SK-N-MC (cell line): ENCODE measurements around the gene NOSTRIN.

Source experiments
- DNase-seq: peaks from one replicate; pipeline ENCODE4 v3.0.0-alpha.2; 2011; ENCODE audit warnings: low read depth, low spot score
- H3K27ac ChIP-seq: fragments of 200-600 bp; sonication (generic); 2 replicates; pipeline ENCODE4 v1.5.1; 2016; ENCODE audit warnings: mixed run types
- H3K36me3 ChIP-seq: fragments of 200-600 bp; sonication (generic); 2 replicates; pipeline ENCODE4 v1.6.1; 2017; ENCODE audit warnings: antibody characterized with exemption, low read length, mixed read lengths; ENCODE audit not compliant: insufficient read depth
- H3K4me3 ChIP-seq: fragments of 200-600 bp; sonication (generic); 2 replicates; pipeline ENCODE4 v1.5.1; 2016
- H3K9ac ChIP-seq: fragments of 200-600 bp; sonication (generic); 2 replicates; pipeline ENCODE4 v1.8.0; 2017; ENCODE audit warnings: mixed run types, mixed read lengths; ENCODE audit not compliant: insufficient read length
- H3K9me3 ChIP-seq: fragments of 200-600 bp; sonication (generic); 2 replicates; pipeline ENCODE4 v1.6.1; 2017; ENCODE audit warnings: low read depth, mild to moderate bottlenecking, antibody characterized with exemption, low read length, moderate library complexity, mixed read lengths
- EZH2 ChIP-seq: fragments of 200-600 bp; sonication (generic); IDR thresholded peaks from one replicate; pipeline ENCODE4 v1.6.1; 2017; ENCODE audit warnings: antibody characterized with exemption
- FOXP2 ChIP-seq: optimal IDR thresholded peaks from 2 replicates; pipeline ENCODE3; 2011; ENCODE audit warnings: mild to moderate bottlenecking, moderate library complexity; ENCODE audit not compliant: insufficient read depth; ENCODE audit errors: extremely low read length, control extremely low read depth
- POLR2AphosphoS5 ChIP-seq: IDR thresholded peaks from 2 replicates; pipeline ENCODE4 v1.6.1; 2012; ENCODE audit warnings: mild to moderate bottlenecking, low read depth, low read length, borderline replicate concordance

NOSTRIN gene

DNA sequence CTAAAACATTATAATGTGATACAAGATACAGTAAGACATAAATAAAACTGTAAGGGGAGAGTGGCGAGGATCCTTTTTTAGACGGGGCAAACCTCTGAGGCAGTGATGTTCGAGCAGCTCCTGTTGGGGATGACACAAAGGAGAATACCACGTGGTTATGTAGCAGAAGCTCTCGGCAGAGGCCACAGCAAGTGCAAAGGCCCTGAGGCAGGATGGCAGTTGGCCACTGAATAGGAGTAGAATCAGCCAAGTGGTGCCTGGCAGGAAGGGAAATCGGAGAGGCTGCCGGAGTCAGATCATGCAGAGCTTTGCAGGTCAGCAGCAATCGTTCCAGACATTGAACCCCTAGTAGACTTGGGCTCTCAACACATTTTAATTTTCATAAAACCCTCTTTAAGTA lies 19.1 kb downstream of the NOSTRIN start:
- no peak for TF ChIP-seq FOXP2
- TF ChIP-seq POLR2AphosphoS5, result no peak
- DNase-seq, result no peak
- Histone ChIP-seq H3K4me3 (no peak overlapping the region), H3K27ac (no peak overlapping the region), H3K36me3 (no peaks in the 10 kb centered on the region), H3K9me3 (no peaks in the 10 kb centered on the region), H3K9ac (no peak overlapping the region)

DNA sequence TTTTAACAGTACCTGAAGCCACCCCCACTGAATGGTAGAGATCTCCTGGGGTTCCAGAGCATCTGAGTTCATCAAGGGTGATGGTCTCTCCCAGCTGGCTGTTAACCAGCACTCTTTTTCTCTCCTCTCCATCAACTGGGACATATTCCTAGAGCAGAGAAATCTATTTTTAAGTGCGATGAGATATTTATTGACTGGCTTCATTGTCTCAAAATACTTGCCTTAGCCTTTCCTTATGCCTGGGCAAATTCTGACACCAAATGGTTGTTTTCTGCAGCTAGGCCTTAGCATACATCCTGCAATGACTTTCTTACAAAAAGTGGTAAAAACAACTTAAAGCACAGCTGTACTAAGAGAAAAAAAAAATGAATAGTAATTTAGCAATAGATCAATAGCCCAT lies 19.6 kb downstream of the NOSTRIN start:
- H3K4me3 ChIP-seq, result no peak overlapping the region

DNA sequence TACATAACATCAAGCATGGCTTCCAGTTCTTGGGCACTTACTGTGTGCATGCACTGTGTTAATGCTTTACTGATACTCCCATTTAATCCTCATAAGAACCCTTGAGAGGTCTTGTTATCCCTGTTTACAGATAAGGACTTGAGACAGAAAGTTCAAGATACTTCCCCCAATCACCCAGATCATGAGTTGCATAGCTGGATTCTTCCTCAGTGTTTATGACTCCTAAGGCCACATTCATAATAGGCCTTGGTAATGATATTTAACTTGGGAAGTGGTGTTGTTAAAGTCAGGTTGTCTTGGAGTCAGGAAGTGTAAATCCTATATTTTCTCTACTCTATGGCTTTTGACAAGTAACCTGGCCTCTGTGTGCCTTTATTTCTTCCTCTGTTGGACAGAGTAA lies 22.7 kb downstream of the NOSTRIN start:
- no peaks in the 10 kb centered on the region for H3K9me3 ChIP-seq
- no peak overlapping the region for H3K27ac ChIP-seq
- TF ChIP-seq POLR2AphosphoS5 (no peak), FOXP2 (no peak), EZH2 (no peak)
- DNase-seq, result no peak
- no peak overlapping the region for H3K4me3 ChIP-seq
- H3K36me3 ChIP-seq, result no peaks in the 10 kb centered on the region
- H3K9ac ChIP-seq, result no peak overlapping the region

More for the DNA sequence above, 19.6 kb downstream of the NOSTRIN start:
- Histone ChIP-seq H3K9me3 (no peaks in the 10 kb centered on the region), H3K27ac (no peak overlapping the region), H3K36me3 (no peaks in the 10 kb centered on the region), H3K9ac (no peak overlapping the region)
- no peak for TF ChIP-seq EZH2
- no peak for TF ChIP-seq POLR2AphosphoS5
- no peak for TF ChIP-seq FOXP2
- no peak for DNase-seq

DNA sequence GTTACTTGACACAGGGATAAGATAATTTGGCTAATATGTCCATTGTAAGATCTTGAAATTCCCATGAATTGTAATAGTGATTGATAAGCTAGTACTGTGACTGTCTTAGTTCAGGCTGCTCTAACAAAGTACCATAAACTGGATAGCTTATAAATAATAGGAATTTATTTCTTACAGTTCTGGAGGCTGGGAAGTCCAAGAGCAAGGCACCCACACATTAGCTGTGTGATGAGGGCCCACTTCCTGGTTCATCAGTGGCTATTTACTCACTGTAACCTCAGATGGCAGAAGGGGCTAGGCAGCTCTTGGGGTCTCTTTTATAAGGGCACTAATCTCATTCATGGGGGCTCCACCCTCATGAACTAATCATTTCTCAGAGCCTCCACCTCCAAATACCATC lies 28.5 kb downstream of the NOSTRIN start:
- Histone ChIP-seq H3K27ac (no peak overlapping the region), H3K36me3 (no peaks in the 10 kb centered on the region), H3K9ac (no peak overlapping the region), H3K9me3 (no peaks in the 10 kb centered on the region), H3K4me3 (no peak overlapping the region)
- TF ChIP-seq FOXP2 (no peak), POLR2AphosphoS5 (no peak), EZH2 (no peak)
- no peak for DNase-seq

DNA sequence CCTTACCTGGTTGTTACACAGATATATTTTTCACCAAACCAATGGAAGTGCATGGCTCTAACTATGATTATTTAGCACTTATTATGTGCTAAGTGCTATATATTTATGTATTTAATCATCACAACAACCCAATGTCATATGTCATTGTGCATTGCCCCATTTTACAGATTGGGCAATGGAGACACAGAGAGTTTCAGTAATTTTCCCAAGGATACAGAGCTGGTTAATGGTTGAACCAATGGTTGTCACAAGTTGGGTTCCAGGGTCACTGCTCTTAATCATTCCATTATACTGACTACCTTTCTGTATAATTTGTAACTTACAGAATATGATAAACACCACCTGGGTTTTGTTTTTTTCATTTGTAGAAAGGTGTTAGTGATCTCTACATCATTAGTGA lies 29.2 kb downstream of the NOSTRIN start:
- no peak for DNase-seq
- no peak for TF ChIP-seq FOXP2
- no peak for TF ChIP-seq EZH2
- no peak for TF ChIP-seq POLR2AphosphoS5
- no peak overlapping the region for H3K9ac ChIP-seq
- H3K27ac ChIP-seq, result no peak overlapping the region
- H3K9me3 ChIP-seq, result no peaks in the 10 kb centered on the region
- no peak overlapping the region for H3K4me3 ChIP-seq
- H3K36me3 ChIP-seq, result no peaks in the 10 kb centered on the region

DNA sequence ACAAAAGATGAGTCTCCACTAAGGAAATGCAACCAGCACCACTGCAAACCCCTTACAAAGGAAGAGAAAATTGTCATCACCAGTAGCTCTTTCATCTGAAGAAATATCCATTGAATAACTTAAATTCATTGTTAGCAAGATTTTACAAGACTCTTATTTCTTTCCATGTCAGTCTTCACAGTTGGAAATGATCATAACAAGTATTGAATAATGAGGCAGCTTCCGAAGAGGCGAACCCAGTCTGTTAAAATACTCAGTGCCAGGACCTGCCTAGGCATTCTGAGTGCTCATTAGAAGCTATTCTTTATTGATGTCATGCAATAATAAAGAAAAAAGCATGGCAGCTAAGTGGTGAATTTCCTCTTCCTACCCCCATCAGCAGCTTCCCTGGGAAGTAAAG lies 33.5 kb downstream of the NOSTRIN start:
- H3K9ac ChIP-seq, result no peak overlapping the region
- no peaks in the 10 kb centered on the region for H3K36me3 ChIP-seq
- no peak for DNase-seq
- H3K27ac ChIP-seq, result no peak overlapping the region
- TF ChIP-seq FOXP2 (no peak), POLR2AphosphoS5 (no peak), EZH2 (no peak)
- H3K9me3 ChIP-seq, result no peaks in the 10 kb centered on the region
- no peak overlapping the region for H3K4me3 ChIP-seq

DNA sequence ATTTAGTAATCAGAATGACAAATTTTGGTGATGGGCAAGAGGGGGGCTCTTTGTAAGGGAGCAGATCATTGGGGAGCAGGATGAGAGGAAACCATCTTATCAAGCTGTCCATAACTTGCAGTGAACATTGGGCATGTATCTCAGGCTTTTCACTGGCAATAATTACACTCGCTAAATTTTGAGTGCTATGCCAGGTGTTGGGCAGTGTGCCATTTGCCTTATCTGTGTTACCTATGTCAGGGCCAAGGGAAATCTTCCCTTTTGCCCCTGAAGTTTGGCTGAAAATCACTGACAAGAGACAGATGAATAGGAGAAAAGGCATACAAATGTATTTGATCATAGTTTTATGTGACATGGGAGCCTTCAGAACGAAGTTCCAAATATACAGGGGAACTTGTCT lies 39.0 kb downstream of the NOSTRIN start:
- H3K4me3 ChIP-seq, result no peak overlapping the region
- no peaks in the 10 kb centered on the region for H3K36me3 ChIP-seq
- TF ChIP-seq FOXP2 (no peak), POLR2AphosphoS5 (no peak), EZH2 (no peak)
- DNase-seq, result no peak
- no peak overlapping the region for H3K9ac ChIP-seq
- H3K9me3 ChIP-seq, result no peaks in the 10 kb centered on the region
- H3K27ac ChIP-seq, result no peak overlapping the region

DNA sequence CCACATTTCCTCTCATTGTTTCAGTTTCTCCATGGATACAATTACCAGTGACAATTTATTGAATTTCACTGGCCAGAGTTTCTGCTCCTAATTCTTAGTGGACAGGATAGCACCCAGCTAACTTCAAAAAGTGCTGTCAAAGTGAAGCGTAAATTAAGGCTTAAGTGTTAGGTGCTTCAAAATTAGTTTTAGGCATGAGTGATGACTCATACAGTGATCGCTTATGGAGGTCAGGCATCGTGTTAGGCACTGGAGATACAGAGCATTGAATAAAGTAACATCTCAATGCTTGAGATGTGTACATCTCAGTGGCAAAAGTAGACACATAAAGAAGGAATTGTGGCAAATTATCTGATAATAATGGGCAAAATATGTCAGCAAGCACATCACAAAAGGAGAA lies 40.8 kb downstream of the NOSTRIN start:
- Histone ChIP-seq H3K36me3 (no peaks in the 10 kb centered on the region), H3K9me3 (no peaks in the 10 kb centered on the region), H3K27ac (no peak overlapping the region), H3K4me3 (no peak overlapping the region), H3K9ac (no peak overlapping the region)
- no peak for DNase-seq
- TF ChIP-seq POLR2AphosphoS5, result no peak
- TF ChIP-seq EZH2, result no peak
- TF ChIP-seq FOXP2, result no peak

DNA sequence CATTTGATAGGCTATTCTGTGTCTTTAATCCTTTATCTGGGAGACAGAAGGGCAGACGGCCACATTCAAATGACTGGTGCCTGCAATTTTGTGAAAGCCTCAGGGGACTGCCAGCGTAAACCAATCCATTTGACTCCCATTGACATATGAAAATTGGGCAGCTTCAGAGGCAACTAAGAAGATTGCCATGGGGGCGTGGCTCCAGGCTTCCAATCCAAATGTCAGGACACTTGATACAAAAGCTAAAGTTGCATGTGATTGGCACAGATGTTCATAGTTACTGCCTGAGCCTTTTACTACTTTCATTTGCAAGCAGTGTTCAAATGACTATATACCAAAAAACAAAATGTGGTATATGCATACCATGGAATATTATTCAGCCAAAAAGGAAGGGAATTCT lies 45.8 kb downstream of the NOSTRIN start:
- Histone ChIP-seq H3K9me3 (no peaks in the 10 kb centered on the region), H3K27ac (no peak overlapping the region), H3K4me3 (no peak overlapping the region), H3K9ac (no peak overlapping the region), H3K36me3 (no peaks in the 10 kb centered on the region)
- TF ChIP-seq POLR2AphosphoS5, result no peak
- TF ChIP-seq EZH2, result no peak
- DNase-seq, result no peak
